ENCODE measurements around the gene USP7. TPM values are rescaled to one million over a fixed set of nuclear protein-coding genes. Genes with fewer than 3 reads are reported as not detected.

USP7 gene
- total and polyA plus RNA-seq, 4 donors, result 13.7 to 85.6 (median 37.7) TPM

- TF ChIP-seq GABPA (IDR thresholded peaks at IDR 0.05 in 1 of 2, conservative IDR thresholded peaks at IDR 0.05 in 1 of 2) (no peak), FOXA1 (IDR thresholded peaks at IDR 0.05) (no peak), RXRA (IDR thresholded peaks at IDR 0.05) (no peak), TAF1 (conservative IDR thresholded peaks at IDR 0.05) (no peak)
- no peaks in the 10 kb centered on the region for H3K4me1 ChIP-seq (ENCODE audit: control insufficient read depth in 4 of 4, insufficient read depth in 4 of 4, low read length in 3 of 4)
- WGBS, result 90% methylated on average over 8 of the region's 8 CpGs
These were observed 59.7 kb downstream of the USP7 start for GRCh38 chr16:8904018-8904430.

GRCh38 chr16:8903004-8903403 is 60.7 kb downstream of the USP7 start:
- 97% methylated on average over 9 of the region's 9 CpGs for WGBS
- H3K27me3 ChIP-seq (ENCODE audit: control insufficient read depth in 4 of 4, insufficient read depth in 4 of 4, low read length in 3 of 4), result no peaks in the 10 kb centered on the region
- TF ChIP-seq RAD21 (IDR thresholded peaks at IDR 0.05) (no peak), TAF1 (conservative IDR thresholded peaks at IDR 0.05) (no peak)

More at GRCh38 chr16:8904018-8904430, 59.7 kb downstream of the USP7 start:
- H3K9me3 ChIP-seq (ENCODE audit: control insufficient read depth in 4 of 4, low read length in 3 of 4), result no peaks in the 10 kb centered on the region
- H3K4me3 ChIP-seq (ENCODE audit: low read depth in 1 of 3, low read length in 3 of 3), result no peak overlapping the region
- no peak overlapping the region for H3K9ac ChIP-seq (ENCODE audit: low read depth in 1 of 2, low read length in 2 of 2)
- peaks cover 17 to 86% (median 77%) of the 10 kb centered on the region in 4 donors for H3K36me3 ChIP-seq (ENCODE audit: control insufficient read depth in 4 of 4, insufficient read depth in 3 of 4, low read depth in 1 of 4, low read length in 3 of 4)
- DNase-seq (ENCODE audit: low spot score), result no peak
- H3K27me3 ChIP-seq (ENCODE audit: control insufficient read depth in 4 of 4, insufficient read depth in 4 of 4, low read length in 3 of 4), result no peaks in the 10 kb centered on the region
- no peak overlapping the region for H3K27ac ChIP-seq (ENCODE audit: low read depth in 1 of 2, low read length in 2 of 2)

GRCh38 chr16:8901320-8901861 is 62.3 kb downstream of the USP7 start:
- H3K27me3 ChIP-seq (ENCODE audit: control insufficient read depth in 4 of 4, insufficient read depth in 4 of 4, low read length in 3 of 4), result no peaks in the 10 kb centered on the region

More at GRCh38 chr16:8903004-8903403, 60.7 kb downstream of the USP7 start:
- no peak overlapping the region for H3K27ac ChIP-seq (ENCODE audit: low read depth in 1 of 2, low read length in 2 of 2)
- no peaks in the 10 kb centered on the region for H3K4me1 ChIP-seq (ENCODE audit: control insufficient read depth in 4 of 4, insufficient read depth in 4 of 4, low read length in 3 of 4)
- no peak for DNase-seq (ENCODE audit: low spot score)
- H3K9ac ChIP-seq (ENCODE audit: low read depth in 1 of 2, low read length in 2 of 2), result no peak overlapping the region
- no peaks in the 10 kb centered on the region for H3K9me3 ChIP-seq (ENCODE audit: control insufficient read depth in 4 of 4, low read length in 3 of 4)
- no peak overlapping the region for H3K4me3 ChIP-seq (ENCODE audit: low read depth in 1 of 3, low read length in 3 of 3)
- H3K36me3 ChIP-seq (ENCODE audit: control insufficient read depth in 4 of 4, insufficient read depth in 3 of 4, low read depth in 1 of 4, low read length in 3 of 4), result peaks cover 18 to 88% (median 78%) of the 10 kb centered on the region in 4 donors

More at GRCh38 chr16:8901320-8901861, 62.3 kb downstream of the USP7 start:
- Histone ChIP-seq H3K9me3 (ENCODE audit: control insufficient read depth in 4 of 4, low read length in 3 of 4) (no peaks in the 10 kb centered on the region), H3K4me1 (ENCODE audit: control insufficient read depth in 4 of 4, insufficient read depth in 4 of 4, low read length in 3 of 4) (no peaks in the 10 kb centered on the region), H3K27ac (ENCODE audit: low read depth in 1 of 2, low read length in 2 of 2) (no peak overlapping the region), H3K9ac (ENCODE audit: low read depth in 1 of 2, low read length in 2 of 2) (no peak overlapping the region), H3K4me3 (ENCODE audit: low read depth in 1 of 3, low read length in 3 of 3) (no peak overlapping the region), H3K36me3 (ENCODE audit: control insufficient read depth in 4 of 4, insufficient read depth in 3 of 4, low read depth in 1 of 4, low read length in 3 of 4) (peaks cover 17 to 91% (median 84%) of the 10 kb centered on the region in 4 donors)
- 78% methylated on average over 13 of the region's 13 CpGs for WGBS
- TF ChIP-seq NR2F2 (IDR thresholded peaks at IDR 0.05) (no peak), ZBTB33 (IDR thresholded peaks at IDR 0.05) (no peak), CTCF (IDR thresholded peaks at IDR 0.05; ENCODE audit: low read depth, low read length, missing input control) (no peak), EGR1 (IDR thresholded peaks at IDR 0.05; ENCODE audit: low read depth in 2 of 2) (no peak), HNF4G (IDR thresholded peaks at IDR 0.05) (no peak), FOXA2 (IDR thresholded peaks at IDR 0.05) (no peak), YY1 (IDR thresholded peaks at IDR 0.05) (no peak), ATF3 (IDR thresholded peaks at IDR 0.05) (no peak), GABPA (IDR thresholded peaks at IDR 0.05 in 1 of 2, conservative IDR thresholded peaks at IDR 0.05 in 1 of 2) (no peak), REST (IDR thresholded peaks at IDR 0.05) (no peak), JUND (IDR thresholded peaks at IDR 0.05) (no peak), TAF1 (conservative IDR thresholded peaks at IDR 0.05) (no peak), RXRA (IDR thresholded peaks at IDR 0.05) (no peak), MAX (IDR thresholded peaks at IDR 0.05) (no peak)
- no peak for DNase-seq (ENCODE audit: low spot score)
